DND-41 (cell line): ENCODE data around the gene TLE4.

Source experiments
- CTCF ChIP-seq: IDR thresholded peaks from 2 replicates; pipeline ENCODE4 v1.5.1; 2012; ENCODE audit warnings: borderline replicate concordance, low read length, moderate library complexity, mild to moderate bottlenecking; ENCODE audit not compliant: poor library complexity, severe bottlenecking; ENCODE audit errors: extremely low read depth
- EZH2 ChIP-seq: IDR thresholded peaks from 3 replicates; pipeline ENCODE4 v1.6.1; 2012; ENCODE audit warnings: borderline replicate concordance, low read depth, mild to moderate bottlenecking, moderate library complexity, low read length, inconsistent platforms; ENCODE audit not compliant: severe bottlenecking

- TF ChIP-seq CTCF, result no peak
- TF ChIP-seq EZH2, result no peak
Measured at GRCh38 chr9:79571309-79572031, at the start of gene TLE4.
